Globus pallidus (tissue), 1 donor: ENCODE data around the gene SPINK7.

Experiments
- DNase-seq: peaks from one replicate; pipeline ENCODE4 v3.0.0-alpha.2; 2015; ENCODE audit warnings: low spot score

SPINK7 gene

DNA sequence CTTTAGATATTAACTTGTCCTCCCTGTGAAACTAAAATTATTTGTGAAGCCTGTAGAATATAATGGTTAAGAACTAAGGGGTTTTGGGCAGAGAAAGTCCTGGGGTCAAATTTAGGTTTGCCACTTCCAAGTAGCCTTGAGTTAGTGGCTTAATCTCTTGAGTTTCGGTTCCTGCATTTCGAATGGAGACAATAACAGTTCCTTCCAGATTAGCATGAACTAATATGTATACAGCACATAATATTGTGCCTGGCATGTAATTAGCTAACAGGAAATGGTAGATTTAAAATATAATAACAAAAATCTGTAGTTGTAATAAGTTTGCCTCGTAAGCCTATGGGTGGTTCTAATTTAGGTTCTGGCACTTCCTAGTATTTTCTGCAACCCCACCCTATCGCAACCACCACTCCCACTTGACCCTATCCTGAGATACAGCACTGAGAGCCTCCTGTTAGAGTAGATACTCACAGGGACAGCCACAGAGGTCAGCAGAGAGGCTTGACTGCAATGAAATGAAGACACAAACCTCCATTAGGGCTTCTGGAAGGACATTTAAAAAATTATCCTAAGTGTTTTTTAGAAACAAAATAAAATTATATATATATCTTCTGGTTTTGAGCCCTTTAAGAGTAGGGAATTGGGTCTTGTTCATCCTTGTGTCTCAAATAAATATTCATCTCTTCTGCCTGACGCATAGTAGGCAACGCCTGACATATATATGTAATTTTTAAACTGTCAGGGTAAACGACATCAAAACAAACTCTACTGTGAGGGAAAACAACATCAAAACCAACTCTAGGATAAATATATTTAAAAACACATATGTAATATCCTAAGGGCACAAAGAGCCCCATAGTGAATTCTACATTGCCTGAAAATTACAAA is 31.6 kb downstream of the SPINK7 start:
- DNase-seq, result no peak

- no peak for DNase-seq
Measured at GRCh38 chr5:148347706-148348105, 35.5 kb downstream of the SPINK7 start.

- no peak for DNase-seq
Measured at GRCh38 chr5:148352696-148353095, 40.5 kb downstream of the SPINK7 start.

GRCh38 chr5:148353634-148354033 is 41.4 kb downstream of the SPINK7 start:
- DNase-seq, result no peak

DNA sequence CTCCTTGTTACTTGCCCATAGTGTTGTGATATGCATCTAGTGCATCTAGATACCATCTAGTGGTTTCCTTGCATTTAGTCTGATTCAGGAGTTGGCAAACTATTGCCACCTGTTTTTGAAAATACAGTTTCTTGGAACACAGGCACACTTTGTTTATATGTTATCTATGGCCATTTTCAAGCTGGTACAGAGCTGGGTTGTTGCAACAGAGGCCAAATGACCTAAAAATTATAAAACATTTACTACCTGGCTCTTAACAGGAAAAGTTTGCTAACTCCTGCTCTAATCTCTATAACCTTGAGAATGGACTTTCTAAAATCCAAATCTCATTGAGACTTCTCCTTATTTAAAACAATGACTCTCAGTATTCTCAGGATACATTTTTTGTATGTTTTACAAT is 52.1 kb downstream of the SPINK7 start:
- no peak for DNase-seq
